Activated CD4-positive, alpha-beta T cell treated with anti-CD3 and anti-CD28 coated beads, Interleukin-2, amount 50 U/mL, for 48 hours (primary cell): ENCODE results near the gene SLC38A3.
"Not testable (repeated sequence)": the region's sequence is repeated elsewhere in the genome, so short reads cannot be mapped to it uniquely, and the experiment has no call there.

ENCODE experiments used
- DNase-seq, 2 experiments: peaks; one replicate each; pipeline ENCODE4 v3.0.0-alpha.2; 2020

Gene SLC38A3

DNA sequence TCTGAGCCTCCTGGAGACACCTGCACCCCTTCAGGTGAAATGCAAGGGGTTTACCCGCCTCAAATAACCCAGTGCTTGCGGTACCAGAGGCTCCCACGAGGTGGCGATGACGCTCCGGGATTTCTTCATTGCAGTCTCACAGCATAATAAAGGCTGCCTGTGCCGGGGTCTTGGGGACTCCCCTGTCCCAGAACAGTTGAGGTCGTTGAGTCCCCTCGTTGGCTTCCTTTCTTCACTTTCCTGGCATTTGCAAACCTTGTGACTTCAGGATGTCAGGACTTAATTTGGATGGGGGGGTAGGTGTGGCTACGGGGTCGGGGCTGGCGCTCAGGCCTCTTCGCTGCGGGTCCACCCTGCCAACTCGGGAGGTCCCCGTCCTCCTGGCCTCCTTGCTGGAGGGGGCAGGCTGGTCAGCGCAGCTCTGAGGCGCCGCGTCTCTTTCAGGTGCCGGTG lies 12.4 kb upstream of the SLC38A3 start:
- DNase-seq, result peak; percentile 90 to 93

DNA sequence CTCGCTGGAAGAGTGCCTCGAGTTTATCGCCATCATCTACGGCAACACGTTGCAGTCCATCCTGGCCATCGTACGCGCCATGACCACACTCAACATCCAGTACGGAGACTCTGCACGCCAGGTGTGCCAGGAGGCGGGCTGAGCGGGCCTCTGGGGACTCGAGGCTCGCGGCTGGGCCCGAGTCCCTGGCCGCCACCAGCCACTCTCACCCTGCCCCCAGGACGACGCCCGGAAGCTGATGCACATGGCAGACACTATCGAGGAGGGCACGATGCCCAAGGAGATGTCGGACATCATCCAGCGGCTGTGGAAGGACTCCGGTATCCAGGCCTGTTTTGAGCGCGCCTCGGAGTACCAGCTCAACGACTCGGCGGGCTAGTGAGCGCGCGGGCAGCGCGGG lies 11.8 kb upstream of the SLC38A3 start:
- DNase-seq, result no peak

DNA sequence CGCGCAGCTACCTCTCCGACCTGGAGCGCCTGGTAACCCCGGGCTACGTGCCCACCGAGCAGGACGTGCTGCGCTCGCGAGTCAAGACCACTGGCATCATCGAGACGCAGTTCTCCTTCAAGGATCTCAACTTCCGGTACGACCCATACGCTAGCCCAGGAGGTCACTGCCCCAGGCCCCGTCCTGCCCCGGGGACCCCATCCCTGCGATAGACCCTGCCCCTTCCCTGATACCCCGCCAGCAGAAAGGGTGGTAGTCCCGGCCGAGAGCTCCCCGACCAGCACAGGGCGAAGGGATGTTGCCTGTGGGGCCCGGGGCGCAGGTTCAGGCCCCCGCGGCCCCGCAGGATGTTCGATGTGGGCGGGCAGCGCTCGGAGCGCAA lies 11.3 kb upstream of the SLC38A3 start:
- peak in 1 of 2 experiments; percentile 7 for DNase-seq

DNA sequence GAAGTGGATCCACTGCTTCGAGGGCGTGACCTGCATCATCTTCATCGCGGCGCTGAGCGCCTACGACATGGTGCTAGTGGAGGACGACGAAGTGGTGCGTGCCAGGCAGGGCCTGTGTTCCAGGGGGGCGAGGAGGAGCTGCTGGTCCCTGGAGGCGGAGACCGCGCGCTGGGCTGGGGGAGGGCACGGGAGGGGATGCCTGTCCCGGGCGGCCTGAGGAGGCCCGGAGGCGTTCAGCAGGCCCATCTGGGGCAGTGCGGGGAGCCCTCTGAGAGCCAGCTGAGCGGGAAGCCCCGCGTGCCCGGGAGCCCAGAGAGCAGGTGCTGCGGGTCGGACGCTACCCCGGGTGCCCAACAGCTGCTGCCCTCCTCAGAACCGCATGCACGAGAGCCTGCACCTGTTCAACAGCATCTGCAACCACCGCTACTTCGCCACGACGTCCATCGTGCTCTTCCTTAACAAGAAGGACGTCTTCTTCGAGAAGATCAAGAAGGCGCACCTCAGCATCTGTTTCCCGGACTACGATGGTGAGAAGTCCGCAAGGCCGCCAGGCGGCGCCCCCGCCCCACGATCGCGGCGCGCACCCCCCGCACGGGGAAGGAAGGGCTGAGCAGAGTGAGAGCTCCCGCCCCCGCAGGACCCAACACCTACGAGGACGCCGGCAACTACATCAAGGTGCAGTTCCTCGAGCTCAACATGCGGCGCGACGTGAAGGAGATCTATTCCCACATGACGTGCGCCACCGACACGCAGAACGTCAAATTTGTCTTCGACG lies 10.8 kb upstream of the SLC38A3 start:
- peak; percentile 76 to 82 for DNase-seq

DNA sequence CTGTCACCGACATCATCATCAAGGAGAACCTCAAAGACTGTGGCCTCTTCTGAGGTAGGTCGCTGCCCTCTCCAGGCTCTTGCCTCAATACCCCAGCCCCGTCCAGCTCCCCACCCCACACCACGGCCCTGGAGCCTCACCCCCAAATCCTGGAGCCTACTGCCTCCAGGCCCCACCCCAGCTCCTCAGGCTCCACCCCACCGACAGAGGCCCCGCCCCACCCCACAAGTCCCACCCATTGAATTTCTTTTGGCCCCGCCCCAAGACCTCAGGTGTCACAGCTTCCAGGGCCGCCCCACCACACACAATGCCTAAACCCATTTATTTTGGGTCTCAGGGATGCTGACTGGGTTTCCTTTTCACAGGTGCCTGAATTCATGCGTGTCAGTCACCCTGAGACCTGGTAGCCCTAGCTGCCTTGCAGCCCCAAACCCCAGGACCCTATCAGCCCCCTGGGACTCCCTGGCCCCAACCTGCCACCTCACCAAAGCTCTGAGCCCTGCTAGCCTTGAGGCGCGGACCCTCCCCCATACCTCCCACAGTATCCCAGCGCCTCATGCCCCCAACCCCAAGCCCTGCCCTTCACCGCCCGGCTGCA lies 10.1 kb upstream of the SLC38A3 start:
- DNase-seq, result peak; percentile 33 to 39

DNA sequence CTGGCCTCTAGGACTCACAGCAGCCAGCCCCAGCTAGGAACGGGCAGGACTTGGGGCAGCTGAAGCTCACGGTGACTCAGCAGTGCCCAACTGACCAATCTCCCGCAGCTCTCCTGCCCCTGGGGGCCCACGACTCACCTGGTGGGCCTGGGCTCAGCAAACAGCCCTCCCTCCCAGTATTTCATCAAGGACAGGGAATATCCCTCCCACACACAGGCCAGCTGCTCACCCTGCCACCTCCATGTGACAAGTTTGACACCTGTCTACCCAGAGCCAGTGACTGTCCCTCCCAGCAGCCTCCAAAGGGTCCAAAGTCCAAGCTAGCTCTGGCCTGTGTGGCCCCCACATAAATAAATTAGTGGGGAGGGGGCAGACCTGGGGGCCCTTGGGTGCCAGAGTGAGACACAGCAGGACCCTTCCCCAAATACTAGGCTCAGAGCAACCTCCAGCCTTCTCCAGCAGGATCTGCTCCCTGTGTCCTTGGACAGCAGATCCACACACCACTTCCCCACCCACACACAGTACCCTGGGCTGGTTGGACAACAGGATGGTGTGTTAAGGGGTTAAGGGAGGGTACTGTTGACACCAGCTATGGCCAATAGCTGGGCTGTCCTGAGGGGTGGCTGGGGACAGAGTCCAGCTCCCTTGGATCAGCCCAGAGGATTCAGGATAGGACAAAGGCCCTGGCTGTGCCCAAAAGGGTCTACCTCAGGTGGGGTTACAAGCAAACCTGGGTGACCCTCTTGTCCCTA lies 9.4 kb upstream of the SLC38A3 start:
- DNase-seq, result no peak

DNA sequence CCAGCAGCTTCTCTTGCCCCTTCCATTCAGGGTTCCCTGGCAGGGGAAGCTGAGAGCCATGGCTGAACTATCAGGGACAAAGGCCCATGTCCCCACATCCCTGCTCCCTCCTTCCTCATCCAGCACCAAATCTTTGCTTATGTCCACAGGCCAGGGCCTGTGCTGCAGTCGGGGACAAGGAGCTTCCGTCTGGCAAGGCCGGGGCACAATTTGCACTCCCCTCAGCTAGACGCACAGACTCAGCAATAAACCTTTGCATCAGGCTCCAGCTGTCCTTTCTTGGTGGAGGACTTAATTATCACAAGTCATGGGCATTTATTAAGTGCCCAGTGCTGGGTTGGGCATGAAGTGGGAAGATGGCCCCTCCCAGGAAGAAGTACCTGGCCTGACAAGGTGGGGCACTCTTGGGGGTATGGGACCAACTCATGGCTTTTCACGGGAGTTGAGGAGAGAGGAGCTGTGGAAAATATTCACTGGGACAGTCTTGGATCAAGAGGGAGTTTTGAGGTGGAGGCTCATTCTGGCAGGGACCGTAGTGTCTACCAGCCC lies 8.7 kb upstream of the SLC38A3 start:
- no peak for DNase-seq

DNA sequence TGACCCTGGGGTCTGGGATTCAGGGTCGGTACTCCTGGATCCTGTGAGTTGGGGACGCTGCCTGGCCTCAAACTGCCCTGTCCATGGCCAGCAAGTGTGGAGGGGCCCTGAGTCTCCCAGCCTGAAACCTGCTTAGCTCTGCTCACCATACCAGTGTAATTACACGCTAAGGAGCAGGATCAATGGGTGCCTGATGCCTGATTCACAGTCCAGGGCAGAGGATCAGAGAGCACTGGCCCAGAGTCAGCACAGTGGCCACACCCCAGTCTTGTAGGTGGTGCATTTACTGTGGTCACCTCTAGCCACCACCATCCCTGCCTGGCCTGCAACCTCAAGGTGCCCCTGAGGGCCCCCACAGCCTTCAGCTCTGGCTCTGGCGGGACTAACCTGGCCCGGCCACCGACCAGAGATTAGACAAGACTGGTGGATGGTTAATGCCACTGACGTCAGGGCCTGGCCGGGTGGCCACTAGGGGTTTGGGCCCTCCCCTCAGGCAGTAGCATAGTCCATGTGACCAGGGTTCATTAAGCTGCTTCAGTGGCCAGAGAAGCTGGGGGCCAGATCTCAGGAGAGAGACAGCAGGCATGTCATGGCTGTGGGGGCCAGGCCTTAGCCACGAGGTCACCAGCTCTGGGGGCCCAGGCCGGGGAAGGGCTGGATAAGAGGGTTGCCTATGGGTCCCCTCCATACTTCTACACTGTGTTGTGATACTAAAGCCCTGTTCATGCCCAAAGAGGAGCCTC lies 3.3 kb upstream of the SLC38A3 start:
- no peak for DNase-seq

DNA sequence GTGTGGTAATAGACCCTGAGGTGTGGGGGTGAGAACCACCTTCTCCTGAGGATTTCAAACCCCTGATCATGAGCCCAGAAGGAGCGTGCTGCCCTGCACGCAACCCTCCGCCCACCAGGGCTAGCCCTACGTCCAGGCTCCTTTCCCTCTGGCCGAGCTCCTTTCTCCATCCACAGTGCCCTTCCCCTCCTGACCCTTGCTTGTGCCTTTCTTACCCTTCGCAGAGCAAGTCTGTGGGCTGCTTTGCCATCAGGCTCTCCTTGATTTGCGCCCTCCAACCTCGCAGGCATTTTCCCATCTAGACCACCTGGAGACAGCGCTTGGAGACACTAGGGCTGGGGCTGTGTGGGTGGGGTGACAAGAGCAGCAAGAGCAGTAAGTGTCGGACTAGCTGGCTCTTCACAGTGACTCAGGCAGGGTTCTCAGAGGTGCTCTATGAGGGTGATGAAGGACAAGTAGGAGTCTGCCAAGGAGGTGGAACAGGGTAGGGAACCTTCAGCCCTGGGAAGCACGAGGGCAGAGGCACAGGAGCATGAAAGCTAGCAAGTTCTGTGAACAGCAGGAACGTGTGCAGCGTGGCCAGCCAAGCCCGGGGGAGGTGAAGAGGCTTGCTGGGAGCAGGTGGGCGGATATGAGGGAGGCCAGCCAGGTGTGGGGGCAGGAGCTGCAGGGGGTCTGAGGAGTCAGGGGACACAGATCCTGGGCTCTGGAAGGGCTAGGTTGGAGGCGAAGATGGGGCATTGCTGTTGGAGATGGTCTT lies 2.5 kb upstream of the SLC38A3 start:
- DNase-seq, result no peak

DNA sequence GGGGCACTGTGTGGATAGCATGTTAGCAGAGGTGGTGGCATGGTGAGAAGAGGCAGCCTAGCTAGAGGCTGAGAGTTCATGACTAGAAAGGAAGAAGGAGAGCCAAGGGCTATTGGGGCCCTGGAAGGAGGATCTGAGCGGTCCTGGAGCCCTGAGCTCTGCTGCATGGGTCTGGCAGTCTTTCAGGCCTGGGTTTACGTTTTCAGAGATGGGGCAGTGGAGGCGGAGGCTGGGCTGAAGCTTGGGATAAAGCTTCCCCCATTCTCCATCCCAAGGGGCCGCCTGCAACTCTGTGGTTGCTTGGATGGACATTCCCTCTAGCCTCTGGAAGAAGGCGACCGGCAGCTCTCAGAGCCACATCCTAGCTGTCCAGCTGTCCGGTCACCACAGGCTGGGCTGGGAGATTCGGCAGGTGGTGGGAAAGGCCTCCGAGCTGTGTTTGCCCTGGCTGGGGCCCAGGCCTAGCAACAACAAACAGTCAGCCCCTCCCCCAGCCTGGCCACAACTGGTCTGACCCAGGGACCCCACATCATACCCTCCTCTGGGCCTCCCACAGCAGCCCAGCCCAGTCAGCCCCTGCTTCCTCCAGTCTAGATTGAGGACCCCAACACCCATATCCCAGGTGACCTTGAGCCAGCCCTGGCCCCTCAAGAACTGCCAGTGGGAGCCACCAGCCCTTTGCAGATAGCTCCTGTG lies 1.8 kb upstream of the SLC38A3 start:
- DNase-seq, result no peak

DNA sequence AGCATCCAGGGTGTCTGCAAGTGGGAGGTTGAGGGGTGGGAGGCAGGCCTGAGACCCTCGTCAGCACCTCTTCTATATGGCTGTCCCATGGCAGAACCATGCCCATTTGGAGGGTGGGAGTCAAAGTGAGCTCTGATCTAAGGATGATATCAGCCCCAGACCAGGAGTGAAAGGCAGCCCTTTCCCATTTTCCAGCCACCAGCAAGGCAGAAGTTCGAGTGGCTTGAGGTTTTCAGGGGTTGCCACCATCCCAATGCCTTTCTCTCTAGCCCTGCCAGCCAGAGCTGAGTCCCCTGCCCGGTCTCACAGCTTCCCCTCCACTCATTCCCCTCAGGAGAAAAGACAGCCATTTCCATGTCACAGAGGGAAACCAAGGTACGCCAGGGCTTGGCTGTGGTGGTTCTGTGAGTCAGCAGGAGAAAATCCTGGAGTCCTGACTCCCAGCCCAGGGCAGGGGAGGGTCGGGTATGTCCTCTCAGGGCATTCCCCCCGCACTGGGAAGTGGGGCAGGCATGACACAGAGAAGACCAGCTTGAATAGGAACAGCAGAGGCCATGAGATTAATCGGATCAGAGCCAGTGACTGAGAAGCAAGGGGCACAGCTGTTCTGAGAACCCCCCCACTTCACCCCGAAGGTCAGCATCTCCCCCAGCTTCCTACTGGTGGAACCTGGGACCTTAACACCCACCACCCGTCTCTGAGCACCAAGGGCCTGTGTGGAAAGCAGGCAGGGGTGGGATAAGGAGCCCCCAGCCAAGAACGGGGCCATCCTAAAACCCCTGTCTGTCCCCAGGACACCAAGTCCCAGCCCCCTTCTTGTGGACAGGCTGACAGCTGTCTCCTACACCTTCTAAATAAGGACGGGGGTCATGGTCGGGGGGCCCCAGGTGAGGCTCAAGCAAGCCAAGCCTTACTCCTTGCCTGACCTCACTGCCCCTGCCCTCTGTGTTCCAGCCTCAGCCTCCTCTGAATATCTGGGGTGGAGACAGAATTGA lies 965 bp upstream of the SLC38A3 start:
- no peak for DNase-seq

DNA sequence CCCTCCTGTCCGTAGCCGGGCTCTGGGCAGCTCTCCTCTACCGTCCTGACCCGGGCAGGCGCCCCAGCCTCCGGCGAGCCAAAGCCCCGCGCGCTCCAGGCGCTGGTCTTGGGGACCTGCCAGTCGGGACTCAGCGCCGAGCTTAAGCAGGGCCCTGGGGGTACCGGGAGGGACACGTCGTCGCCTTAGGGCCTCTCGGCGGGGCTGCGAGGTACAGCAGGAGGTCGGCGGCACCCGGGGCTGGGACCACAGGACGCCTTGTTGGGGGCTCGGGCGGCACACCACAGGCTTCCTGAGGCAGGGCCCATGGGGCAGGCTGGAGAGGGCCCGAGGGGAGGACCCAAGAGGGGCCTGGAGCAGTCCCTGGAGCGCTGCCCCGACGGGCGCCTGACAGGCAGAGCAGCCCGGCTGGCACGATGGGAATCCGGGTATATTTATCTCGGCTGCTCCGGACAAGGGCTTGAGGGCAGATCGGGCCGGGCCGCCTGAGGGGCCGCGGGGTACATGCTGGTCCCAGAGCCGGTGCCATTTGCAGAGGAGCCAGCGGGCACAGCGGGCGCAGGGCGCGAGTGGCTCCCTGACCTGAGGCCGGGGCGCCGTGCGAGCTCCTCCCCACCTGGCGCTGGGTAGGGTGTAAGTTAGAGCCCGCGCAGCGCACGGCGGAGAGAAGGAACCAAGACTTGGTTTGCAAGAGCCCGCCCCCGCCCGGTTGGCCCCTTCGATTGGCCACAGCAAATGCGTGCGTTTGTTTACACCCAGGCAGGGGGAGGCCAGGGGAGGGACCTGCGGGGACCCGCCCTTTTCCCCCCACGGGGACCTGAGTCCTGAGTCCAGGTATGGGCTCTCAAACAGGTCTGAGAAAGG lies 574 bp downstream of the SLC38A3 start:
- peak; percentile 40 to 51 for DNase-seq

DNA sequence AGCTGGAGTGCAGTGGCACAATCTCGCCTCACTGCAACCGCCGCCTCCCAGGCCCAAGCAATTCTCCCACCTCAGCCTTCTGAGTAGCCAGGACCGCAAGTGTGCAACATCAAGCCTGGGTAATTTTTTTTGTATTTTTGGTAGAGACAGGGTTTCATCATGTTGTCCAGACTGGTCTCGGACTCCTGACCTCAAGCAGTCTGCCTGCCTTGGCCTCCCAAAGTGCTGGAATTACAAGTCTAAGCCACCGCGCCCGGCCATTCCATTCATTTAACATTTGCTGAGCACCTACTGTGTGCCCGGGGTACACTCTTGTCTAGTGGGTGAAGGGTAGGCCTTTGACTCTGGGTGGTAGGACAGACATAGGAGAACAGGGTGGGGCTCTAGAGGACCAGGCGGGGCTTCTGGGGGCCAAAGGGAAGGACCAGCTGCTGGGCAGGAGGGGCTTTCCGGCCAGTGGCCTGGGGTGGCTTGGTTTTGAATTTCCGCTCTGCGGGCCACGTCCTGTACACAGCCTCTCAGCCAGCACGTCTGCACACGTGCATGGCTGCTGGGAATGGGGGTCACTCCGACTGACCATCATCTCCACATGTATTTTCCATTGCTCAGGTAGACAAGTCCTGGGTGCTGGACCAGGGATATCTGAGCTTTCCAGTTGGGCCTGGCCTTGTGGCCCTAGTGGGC lies 2.4 kb downstream of the SLC38A3 start:
- no peak for DNase-seq

DNA sequence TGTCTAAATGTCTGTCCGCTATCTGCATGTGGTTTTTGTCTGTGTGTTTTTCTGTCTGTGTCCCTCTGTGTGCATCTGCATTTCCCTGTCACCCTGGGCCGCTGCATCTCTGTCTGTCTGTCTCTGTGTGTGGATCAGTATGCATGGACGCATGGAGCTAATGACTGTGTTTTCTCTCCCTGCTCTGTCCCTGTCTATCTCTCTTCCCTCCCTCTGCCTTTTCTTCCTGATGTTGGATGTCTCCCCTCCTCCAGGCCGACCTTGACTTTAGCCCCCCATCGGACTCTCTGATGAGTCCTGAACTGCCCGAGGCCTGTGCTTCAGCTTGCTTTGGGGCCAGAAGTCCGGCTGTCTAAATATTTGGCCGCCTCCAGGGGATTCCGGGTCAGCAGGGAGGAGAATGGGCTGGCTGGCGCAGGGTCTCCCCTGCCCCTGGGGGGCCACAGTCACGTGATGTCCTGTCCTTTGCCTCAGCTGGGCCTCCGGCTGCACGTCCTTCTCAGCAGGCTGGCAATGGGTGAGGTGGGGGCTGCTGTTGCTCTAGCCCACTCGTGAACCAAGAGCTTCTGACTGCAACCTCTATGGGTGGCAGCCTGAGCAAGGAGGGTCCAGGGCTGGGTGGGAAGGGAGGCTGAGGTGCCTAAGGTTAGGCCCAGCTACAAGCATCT lies 3.7 kb downstream of the SLC38A3 start:
- no peak for DNase-seq

DNA sequence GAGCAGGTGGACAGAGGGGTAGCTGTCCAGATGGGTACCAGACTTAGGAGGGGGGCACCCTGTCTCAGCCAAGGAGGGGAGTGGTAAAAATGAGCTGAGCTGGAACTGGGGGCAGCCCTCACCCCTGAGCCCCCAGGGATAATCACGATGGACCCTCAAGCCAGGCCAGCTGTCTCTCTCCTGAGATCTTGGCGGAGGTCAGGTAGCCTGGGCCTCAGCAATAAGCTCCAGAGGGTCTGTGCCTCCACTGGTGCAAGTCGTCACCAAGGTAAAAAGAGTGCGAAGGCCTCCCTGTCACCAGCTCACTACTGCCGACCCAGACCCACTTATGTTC lies 5.1 kb downstream of the SLC38A3 start:
- DNase-seq, result no peak

DNA sequence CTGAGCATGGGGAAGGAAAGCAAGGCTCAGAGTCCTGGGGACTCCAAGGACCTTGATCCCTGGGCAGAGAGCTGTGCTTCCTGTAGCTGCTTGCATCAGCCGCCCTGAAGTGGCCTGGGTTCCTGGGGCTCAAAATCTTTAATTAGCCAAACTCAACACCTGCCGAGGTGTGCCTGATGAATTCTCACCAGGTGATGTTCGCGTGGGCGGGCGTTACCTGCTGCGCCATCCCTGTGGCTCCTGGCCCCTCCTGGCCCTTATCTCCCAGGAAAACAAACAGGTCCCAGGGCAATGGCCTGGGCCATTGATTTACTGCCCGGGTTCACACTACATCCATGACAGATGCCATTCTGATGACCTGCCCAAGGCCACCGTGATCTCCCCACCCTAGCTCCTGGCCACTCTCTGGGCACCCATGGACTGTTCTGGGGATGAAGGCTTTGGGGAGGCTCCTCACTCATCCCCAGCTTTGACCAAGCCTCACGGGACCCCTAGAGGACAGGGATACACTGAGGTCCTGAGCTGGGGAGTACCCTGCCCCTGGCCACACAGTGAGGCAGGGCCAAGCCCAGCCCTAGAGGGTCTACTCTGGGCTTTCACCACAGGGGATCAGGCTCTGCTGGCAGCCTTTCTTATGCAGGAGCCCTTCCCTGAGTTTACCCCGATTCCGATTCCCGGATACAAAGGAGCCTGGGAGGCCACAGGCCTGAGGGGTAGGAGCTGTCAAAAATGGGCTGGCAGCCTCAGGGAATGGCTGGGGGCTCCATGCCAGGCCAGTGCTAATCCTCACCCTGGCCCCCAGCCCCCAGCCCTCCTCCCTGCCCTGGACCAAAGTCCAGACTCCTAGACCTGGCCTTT lies 5.7 kb downstream of the SLC38A3 start:
- no peak for DNase-seq

DNA sequence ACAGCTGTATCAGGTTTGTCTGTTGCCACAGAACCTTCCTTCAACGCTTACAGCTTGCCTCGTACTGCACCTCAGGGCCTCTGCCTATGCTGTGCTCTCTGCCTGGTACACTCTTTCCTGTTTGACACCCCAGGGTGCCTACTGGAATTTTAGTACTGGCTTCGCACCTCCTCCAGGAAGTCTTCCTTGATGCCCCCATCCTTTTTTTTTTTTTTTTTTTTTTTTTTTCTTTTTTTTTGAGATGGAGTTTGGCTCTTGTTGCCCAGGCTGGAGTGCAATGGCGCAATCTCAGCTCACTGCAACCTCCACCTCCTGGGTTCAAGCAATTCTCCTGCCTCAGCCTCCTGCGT lies 6.3 kb downstream of the SLC38A3 start:
- DNase-seq, result not testable (repeated sequence)
